NCI-H82 treated with DMSO at 0.1 percent for 48 hours (cell line): Measurements from ENCODE around the gene SPG7.
A peak's percentile ranks its signal among the peaks of the same experiment; 100 is the strongest.
"Not testable (repeated sequence)": the region's sequence is repeated elsewhere in the genome, so short reads cannot be mapped to it uniquely, and the experiment has no call there.

Experiments used
- DNase-seq: peaks from one replicate; lab custom pipeline; 2025; ENCODE audit not compliant: unreplicated experiment; lab: John Stamatoyannopoulos, UW

Gene SPG7

DNA sequence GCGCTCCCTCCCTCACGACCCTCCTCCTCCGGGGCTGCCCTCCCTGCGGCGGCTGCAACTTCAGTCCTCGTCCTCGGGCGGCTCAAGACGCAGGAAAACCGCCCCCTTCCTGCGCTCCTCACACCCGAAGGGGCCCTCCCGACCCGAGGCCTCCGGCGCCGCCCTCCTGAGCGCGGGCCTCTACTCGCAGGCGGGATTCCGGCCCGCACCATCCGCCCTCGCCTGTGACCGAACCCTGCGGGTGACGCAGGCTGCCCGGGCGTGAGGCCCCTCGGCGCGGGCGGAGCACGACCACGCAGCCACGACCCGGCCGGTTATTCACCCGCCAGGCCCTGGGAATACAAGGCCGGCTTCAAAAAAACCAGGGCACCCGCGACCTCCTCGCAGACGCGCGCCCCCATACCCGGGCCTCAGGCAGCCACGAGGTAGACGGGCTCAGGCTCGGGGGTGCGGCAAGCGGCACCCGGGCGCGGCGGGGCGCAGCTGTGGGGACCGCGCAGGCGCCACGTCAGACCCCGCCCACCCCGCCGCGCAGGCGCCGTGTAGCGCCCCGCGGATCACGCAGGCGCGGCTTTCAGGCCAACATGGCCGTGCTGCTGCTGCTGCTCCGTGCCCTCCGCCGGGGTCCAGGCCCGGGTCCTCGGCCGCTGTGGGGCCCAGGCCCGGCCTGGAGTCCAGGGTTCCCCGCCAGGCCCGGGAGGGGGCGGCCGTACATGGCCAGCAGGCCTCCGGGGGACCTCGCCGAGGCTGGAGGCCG is at the start of gene SPG7:
SPG7 (plus strand) TSS at position 570 of the 757 bp plus-strand sequence; CDS start at position 585, 15 bp downstream.
- DNase-seq, result peak; percentile 39

DNA sequence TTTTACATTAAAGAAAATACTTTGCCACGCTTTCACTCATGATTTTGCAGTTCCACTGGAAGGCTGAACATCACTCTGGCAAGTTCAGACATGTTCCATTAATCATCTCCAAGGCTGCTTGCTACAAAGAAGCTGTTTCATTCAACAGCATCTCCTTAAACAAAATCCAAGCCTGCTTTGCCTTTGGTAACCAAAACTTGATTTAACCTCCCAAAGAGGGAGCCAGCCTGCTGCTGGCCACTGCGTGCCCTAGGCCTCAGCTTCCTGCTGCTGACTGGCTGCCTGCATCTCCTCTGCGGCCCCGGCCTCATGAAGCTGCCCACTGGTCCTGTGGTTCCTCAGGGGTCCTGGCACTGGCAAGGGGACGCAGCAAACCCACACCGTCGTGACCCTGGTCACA is 49.7 kb upstream of the SPG7 start:
- no peak for DNase-seq

DNA sequence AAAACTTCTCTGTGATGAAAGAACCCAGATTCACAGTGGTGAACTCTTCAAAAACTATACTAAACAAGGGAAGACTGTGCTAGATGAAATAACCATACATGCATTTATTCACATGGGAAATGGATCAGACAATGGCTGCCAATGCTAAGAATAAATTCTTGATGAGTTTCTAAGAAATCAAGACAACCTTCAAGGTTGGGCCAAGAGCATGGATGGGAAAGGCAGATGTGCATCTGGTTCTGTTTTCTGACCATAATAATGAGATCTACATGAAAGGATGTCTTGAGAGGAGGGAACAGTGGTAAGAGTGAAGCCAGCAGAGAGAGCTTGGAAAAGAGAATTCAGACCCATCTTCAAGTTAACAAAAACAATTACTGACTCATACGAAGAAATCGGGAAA is 49.2 kb upstream of the SPG7 start:
- DNase-seq, result no peak

DNA sequence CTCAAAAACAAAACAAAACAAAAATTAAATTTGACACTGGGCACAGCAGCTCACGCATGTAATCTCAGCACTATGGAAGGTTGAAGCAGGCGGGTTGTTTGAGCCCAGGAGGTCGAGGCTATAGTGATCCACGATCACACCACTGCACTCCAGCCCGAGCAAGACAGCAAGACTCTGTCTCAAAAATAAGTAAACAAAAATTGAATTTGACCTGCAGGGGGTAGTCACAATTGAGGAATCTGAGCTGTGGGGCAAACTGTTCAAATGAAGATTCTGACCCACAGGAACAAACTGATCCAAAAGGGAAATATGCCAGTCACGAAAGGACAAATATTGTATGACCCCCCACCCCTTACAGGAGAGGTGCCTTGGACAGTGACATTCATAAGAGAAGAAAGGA is 47.6 kb upstream of the SPG7 start:
- DNase-seq, result no peak

DNA sequence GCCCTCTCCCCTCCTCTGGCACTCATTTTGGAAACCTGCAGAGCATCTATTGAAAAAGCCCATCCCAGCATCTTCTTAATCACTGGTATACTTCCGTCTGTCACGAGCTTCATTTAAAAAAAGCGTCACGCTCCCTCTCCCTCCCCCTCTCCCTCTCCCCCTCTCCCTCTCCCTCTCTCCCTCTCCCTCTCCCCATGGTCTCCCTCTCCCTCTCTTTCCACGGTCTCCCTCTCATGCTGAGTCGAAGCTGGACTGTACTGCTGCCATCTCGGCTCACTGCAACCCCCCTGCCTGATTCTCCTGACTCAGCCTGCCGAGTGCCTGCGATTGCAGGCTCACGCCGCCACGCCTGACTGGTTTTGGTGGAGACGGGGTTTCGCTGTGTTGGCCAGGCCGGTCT is 46.3 kb upstream of the SPG7 start:
- DNase-seq, result not testable (repeated sequence)

DNA sequence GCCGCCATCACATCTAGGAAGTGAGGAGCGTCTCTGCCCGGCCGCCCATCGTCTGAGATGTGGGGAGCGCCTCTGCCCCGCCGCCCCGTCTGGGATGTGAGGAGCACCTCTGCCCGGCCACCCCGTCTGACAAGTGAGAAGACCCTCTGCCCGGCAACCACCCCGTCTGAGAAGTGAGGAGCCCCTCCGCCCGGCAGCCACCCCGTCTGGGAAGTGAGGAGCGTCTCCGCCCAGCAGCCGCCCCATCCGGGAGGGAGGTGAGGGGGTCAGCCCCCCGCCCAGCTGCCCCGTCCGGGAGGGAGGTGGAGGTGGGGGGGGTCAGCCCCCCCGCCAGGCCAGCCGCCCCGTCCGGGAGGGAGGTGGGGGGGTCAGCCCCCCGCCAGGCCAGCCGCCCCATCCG is 45.6 kb upstream of the SPG7 start:
- not testable (repeated sequence) for DNase-seq

DNA sequence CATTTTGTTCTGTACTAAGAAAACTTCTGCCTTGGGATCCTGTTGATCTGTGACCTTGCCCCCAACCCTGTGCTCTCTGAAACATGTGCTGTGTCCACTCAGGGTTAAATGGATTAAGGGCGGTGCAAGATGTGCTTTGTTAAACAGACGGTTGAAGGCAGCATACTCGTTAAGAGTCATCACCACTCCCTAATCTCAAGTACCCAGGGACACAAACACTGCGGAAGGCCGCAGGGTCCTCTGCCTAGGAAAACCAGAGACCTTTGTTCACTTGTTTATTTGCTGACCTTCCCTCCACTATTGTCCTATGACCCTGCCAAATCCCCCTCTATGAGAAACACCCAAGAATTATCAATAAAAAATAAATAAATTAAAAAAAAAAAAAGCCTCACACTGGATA is 44.9 kb upstream of the SPG7 start:
- DNase-seq, result not testable (repeated sequence)

DNA sequence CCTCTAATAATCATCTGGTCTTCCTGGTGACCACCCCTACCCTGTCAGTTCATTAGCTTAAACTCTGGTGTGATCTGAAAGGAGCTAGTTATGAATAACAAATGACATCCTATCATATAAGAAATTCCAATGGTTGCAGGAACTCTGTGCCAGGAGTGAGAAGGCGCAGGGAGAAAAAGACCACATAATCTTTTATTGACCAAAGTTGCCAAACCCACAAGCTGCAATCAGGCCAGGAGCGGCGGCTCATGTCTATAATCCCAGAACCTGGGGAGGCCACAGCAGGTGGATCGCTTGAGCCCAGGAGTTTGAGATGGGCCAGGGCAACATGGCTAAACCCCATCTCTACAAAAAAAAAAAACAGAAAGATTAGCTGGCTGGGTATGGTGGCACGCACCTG is 41.3 kb upstream of the SPG7 start:
- DNase-seq, result no peak

DNA sequence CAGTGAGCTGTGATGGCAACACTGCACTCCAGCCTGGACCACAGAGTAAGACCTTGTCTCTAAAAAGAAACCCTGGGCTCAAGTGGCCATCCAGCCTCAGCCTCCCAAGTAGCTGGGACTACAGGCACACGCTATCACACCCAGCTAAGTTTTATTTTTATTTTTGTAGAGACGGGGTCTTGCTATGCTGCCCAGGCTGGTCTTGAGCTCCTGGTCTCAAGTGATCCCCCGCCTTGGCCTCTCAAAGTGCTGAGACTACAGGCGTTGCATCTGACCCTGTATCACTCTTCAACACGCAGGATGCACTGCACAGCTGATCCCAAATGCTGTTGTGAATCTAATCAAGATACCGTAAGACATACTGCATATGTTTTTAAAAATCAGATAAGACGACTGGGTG is 40.8 kb upstream of the SPG7 start:
- DNase-seq, result no peak

DNA sequence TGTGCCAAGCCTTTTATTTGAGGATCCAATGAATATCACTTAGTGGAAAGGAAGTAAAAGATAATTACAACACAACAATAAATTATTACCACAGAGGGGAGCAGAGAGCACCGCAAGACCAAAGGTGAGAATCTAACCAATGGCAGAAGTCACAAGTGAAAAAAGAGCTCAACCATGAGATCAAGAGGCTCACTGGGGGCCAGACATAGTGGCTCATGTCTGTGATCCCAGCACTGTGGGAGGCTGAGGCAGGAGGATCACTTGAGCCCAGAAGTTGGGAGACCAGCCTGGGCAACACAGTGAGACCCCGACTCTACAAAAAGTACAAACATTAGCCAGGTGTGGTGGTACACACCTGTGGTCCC is 35.5 kb upstream of the SPG7 start:
- no peak for DNase-seq

DNA sequence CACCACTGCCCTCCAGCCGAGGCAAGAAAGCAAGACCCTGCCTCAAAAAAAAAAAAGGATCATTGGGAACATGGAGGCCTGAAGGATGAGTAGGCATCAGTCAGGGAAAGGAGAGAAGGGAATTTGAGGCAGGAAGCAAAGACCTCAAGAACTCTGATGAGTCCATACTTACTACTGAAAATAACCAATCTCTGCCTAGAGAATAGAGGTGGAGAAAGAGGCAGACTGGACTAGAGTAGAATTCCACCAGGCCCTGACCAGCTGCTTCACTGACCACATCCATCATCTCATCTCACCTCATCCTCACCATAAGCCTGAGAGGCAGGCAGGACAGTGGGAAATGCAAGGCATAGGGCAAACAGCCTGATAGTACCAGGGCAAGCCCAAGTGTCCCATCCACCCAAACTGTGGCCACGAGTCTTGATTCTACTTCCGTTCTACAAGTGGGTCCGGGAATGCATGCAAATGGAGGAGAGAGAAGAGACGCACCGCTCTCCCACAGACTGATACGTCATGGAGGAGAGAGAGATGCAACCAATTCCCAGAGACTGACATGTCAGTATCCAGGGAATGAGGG is 35.0 kb upstream of the SPG7 start:
- no peak for DNase-seq

DNA sequence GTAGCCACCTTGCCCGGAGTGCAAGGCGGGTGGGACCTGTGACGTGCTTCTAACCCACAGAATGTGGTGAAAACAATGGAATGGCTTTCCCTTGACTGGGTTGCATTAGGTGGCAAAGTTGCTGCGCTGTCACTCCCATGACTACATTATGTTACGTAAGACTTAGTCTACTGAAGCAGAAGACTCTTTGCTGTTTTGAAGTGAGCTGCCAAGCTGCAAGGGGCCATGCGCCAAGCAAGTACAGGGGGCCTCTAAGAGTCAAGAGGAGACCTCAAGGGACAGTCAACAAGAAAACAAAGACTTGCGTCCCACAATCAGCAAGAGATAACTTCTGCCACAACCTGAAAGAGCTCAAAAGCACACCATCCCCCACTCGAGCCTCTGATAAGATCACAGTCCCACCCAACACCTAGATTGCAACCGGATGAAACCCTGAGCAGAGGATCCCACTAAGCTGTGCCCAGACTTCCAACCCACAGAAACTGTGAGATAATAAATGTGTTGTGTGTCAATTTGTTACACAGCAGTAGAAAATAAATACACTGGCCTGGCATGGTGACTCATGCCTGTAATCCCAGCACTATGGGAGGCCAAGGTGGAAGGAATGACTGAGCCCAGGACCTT is 34.3 kb upstream of the SPG7 start:
- no peak for DNase-seq

DNA sequence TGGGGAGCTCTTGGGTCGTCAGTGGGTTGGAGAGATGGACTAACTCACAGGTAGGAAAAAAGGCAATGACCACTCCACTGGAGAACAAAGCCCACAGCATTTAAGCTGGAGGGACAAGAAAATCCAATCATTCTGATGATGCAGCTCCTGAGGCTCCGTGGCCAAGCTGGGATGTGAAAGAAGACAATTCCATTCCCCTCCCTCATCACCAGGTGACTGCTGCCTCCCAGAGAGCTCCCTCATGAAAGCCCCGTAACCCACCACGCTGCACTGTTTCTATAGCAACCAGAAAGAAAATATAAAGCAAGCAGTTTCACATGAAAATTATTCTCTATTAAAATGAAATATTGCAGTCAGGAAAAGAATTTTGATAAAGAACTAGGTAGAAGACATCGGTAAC is 33.1 kb upstream of the SPG7 start:
- no peak for DNase-seq

DNA sequence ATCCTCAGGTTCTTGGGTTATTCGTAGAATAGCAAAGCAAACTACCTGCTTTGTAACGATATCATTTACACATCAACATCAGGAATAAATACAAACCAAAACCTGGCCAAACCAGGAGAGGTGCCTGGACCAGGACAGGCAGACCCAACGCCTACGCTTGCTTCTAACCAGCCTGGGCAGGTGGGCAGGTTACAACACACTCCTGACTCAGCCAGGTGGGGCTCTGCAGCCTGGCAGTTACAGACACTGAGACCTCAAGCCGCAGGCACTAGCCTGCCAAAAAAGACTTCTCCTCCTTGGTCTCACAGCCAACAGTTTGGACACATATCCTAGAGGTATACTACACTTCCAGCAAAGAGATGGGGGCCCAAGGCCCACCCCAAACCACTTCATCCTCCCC is 31.8 kb upstream of the SPG7 start:
- DNase-seq, result no peak

DNA sequence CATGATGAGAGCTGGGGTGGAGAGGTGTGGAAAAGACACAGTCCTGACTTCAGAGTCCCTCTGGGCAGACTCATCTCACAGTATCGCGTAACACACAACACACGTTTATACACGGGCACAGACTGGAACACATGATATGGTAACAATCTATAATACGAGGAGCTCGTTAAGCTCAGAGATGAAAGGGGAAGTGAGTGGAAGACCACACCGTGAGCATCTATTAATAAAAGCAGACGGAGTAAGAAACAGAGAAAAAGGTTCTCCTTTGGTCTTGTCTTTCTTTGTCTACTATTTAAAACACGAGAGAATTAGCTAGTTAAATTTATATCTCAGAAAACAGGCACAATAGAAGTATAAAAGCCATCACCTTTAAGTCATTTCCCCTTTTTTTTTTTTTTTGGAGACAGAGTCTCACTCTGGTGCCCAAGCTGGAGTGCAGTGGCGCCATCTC is 31.4 kb upstream of the SPG7 start:
- no peak for DNase-seq

DNA sequence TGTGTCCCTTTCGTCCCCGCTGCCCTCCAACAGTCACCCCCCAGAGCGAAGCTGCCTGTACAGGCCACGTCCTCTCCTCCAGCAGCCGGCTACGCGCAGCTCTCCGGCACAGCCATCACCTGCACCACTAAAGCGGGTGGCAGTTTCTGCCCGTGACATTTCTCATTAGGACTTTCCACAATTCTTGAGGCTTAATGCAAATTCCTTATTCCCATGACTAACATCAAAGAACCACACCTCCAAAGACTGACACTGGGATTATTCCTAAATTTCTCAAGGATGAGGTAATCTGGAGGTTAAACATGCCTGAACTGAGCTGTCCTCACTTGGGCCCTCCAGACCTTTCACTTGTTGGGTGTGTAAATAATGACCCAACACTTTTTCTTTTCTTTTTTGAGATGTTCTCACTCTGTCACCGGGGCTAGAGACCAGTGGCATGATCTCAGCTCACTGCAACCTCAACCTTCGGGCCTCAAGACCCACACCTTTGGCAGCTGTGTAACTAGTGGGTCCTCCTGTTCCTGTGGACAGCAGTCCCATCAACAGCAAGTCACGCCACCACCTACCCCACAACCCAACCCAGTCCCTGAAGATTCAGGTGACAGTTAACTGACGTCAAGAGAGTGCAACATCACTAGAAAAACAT is 29.5 kb upstream of the SPG7 start:
- DNase-seq, result no peak

DNA sequence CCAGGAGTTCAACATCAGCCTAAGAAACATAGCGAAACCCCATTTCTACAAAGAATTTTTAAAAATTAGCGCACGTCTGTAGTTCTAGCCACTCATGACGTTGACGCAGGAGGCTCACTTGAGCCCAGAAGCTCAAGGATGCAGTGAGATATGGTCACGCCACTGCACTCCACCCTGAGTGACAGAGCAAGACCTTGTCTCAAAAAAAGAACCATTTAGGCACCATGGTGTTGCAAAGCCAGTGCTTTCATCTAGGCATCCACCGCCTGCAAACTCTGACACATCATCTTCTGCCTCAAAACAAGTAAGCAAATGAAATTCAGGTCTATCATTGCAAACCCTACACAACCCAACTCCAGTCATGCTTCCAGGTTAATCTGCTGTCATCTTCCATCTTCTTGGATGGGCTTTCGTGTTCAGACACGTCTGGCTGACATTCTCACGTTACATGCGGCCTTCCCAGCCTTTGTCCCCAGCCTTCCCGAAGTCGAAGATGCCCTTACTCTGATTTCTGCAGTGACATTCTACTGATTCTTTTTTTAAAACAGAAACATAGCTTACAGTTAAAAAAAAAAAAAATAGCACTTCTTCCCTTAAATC is 26.7 kb upstream of the SPG7 start:
- DNase-seq, result no peak

DNA sequence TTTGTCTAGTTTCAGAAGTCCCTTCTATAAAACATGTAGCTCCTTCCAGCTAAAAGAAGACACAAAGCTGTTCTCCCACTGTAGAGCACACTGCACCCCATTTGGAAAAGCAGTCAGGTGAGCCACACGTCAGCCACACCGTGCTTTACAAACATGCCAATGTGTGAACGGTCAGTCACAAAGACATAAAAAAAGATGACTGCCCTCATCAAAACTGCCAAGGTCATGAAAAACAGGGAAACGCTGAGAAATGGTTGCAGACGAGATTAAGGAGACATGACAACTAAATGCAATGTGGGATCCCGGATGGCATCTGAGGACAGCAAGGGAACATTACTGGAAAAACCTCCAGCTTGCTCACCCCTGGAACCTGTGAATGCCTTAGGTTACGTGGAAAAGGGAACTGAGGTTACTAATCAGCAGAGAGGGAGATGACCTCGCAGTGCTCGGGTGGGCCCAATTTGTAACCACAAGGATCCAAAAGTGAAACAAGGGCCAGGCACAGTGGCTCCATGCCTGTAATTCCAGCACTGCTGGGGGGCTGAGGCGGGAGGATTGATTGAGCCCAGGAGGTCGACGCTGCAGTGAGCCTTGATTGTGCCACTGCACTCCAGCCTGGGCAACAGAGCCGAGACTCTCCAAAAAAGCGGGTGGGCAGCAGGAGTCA is 25.9 kb upstream of the SPG7 start:
- no peak for DNase-seq

DNA sequence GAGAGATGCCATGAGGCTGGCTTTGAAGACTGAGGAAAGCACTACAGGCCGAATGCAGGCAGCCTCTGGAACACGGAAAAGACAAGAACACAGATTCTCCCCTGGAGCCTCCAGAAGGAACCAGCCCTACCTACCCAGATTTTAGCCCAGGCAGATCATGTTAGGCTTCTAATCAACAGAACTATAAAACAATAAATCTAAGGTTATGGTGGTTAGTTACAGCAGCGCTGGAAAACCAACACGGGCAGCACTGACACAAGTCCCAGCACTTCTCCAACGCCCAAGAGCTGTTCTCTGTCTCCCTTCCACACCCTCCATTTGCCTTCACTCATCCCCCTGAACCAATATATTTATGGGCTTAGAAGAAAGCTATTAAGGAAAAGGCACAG is 25.4 kb upstream of the SPG7 start:
- no peak for DNase-seq

DNA sequence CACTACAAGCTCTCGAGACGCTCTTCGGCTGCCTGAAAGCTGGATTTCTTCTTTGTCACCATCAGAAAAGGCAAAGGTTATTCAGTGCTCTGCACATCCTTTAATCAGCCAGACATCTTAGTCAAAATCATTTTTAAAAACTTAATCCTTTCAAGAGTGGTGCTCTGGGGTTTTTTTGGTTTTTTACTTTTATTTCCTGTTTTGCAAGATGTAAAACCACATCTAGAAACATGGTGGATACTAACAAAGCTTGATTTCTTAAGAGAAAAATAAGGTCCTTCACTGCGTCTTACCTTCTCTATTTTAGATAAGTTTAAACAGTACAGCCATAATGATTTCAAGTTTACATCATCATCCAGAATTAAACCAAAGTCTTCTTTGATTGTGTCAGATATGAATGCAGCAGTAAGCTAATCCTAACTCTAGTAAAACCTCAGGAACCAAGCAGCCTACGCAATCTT is 24.1 kb upstream of the SPG7 start:
- DNase-seq, result no peak
